Measurements from ENCODE around the gene HIBCH. TPM values are rescaled to one million over a fixed set of nuclear protein-coding genes. Genes with fewer than 3 reads are reported as not detected.
"Not testable (repeated sequence)": the region's sequence is repeated elsewhere in the genome, so short reads cannot be mapped to it uniquely, and the experiment has no call there.

The HIBCH gene
- total RNA-seq, result 10 to 100 TPM; 24.7 to 28.0 TPM
- long read RNA-seq, transcript HIBCH-202 (13 exons, 2,463 nt), result minor isoform, 5 of 70 reads
- long read RNA-seq, transcript HIBCH-201 (14 exons, 1,939 nt), result major isoform, 56 of 70 reads
- long read RNA-seq, partial matches to known transcripts, result 0 of 70 reads
- long read RNA-seq, other reads (novel, unspliced or antisense), result 9 of 70 reads

DNA sequence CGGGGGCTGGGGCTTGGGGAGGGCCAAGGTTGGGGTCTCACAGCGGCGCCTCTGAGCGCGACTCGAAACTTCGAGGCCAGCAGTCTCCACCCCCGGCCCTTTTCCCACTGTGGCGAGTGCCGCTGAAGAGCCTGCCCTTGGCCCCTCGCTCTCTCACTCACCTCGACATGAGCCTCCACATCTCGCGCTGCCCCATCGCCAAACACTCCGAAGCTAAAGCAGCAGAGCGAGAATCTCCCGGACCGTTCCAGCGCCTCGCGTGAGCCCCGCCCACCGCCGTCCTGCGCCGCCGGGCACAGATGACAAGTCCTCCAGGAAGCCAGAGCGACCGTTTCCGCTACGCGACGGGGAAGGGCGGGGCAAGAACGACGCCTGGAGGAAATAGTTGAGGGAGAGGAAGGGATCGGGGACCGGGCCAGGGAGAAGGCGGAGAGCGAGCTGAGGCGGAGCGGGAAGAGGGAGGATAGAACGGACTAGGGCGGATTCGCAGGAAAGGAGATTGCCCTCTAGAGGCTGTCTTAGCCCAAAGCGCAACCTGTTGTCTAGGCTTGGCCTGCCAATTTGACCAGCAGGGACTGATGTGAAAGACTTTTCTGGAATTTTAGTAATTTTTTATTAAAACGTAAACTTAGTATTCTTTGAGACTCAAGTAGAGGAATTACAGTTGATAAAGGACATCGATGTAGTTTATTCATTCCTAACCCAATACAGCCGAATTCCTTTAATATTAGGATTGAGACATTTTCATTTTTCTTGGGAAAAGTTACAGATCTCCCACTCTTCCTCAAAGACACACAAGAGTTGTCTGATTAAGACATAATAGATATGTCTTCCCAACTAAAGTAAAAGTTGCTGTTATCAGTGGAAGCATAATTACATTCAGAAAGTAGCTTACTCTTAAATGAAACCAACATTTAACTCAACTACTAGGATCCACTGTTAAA is at the start of gene HIBCH:
HIBCH (minus strand) TSS at position 272 of the 944 bp plus-strand sequence; CDS start at position 196, 76 bp downstream.
- peak; percentile 99 for DNase-seq
- peak; percentile 97 to 98 for ATAC-seq
- intact Hi-C loops (cut with DNase I), result no loop called here

DNA sequence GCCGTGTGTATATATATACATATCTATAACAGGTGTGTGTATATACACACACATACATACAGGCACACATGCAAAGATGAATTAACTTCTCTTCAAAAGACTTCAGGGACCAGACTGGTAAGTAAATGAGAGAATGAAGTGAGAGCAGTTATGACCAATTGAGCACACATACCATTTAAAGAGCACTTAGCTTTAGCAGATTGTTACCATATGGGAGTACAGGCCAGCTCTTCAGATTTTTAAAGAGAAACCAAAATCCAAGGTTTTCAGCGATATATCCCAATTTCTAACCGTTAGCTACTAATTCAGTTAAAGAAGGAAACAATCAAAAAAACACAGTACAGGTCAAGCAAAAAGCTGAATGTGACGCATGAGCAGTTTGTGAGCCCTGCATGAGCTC is 47.5 kb upstream of the HIBCH start:
- intact Hi-C loops (cut with DNase I), result no loop called here
- no peak for ATAC-seq
- DNase-seq, result no peak

DNA sequence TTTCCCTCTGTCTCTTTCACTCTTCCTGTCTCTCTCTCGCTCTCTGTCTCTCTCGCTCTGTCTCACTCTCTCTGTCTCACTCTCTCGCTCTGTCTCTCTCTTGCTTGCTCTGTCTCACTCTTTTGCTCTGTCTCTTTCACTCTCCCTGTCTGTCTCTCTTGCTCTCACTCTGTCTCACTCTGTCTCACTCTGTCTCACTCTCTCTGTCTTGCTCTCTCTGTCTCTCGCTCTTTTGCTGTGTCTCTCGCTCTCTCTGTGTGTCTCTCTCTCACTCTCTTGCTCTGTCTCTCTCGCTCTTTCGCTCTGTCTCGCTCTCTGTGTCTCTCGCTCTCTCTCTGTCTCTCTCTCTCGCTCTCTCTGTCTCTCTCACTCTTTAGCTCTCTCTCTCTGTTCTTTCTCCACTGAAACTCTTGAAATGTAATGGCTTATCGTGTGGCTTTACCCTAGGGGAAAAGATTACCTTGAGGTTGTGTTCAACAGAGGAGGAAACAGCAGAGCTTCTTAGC is 46.7 kb upstream of the HIBCH start:
- DNase-seq (no peak), ATAC-seq (no peak)
- intact Hi-C loops (cut with DNase I), result no loop called here

DNA sequence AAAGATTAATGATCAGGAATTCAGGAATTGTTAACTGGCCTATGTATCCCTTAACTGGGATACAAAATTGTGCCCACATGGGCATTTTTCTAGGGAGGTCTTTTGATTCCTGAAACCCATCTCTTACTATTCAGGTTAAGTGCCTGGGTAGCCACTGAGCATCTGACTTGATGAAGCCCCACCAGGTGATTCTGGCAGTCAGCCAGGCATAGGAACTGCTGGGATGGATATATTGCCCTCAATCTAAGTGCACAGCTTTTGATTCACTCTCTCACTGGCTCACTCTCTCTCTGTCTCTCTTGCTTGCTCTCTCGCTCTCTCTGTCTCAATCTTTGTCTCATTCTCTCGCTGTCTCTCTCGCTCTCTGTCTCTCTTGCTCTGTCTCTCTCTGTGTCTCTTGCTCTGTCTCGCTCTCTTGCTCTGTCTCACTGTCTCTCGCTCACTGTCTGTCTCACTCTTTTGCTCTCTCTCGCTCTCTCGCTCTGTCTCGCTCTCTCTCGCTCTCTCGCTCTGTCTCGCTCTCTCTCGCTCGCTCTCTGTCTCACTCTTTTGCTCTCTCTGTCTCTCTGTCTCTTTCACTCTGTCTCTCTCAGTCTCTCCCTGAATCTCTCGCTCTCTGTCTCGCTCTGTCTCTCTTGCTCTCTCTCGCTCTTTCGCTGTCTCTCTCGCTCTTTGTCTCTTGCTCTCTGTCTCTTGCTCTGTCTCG is 46.0 kb upstream of the HIBCH start:
- DNase-seq (no peak), ATAC-seq (no peak)
- intact Hi-C loops (cut with DNase I), result no loop called here

DNA sequence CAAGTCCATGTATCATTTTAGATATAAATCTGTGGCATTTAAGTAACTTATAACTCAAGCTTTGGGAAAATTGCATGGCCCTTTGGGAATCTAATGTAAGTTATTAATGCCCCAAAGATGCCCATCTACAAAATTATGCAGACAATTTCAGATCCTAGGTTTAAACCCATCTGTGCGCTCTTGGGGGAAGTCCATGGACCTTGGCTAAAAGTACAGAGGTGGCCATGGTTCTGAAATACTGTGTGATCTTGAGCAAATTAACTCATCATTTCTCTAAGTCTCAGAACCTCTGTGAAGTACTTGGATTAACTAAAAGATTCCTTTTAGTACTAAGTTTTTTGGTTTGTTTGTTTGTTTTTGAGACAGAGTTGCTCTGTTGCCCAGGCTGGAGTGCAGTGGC is 43.3 kb upstream of the HIBCH start:
- ATAC-seq (no peak), DNase-seq (no peak)
- intact Hi-C loops (cut with DNase I), result no loop called here

- intact Hi-C loops (cut with DNase I), result no loop called here
- ATAC-seq, result no peak
- no peak for DNase-seq
These were observed 41.9 kb upstream of the HIBCH start for GRCh38 chr2:190361572-190361971.

- ATAC-seq, result no peak
- intact Hi-C loops (cut with DNase I), result no loop called here
- no peak for DNase-seq
These were observed 41.3 kb upstream of the HIBCH start for GRCh38 chr2:190360965-190361364.

DNA sequence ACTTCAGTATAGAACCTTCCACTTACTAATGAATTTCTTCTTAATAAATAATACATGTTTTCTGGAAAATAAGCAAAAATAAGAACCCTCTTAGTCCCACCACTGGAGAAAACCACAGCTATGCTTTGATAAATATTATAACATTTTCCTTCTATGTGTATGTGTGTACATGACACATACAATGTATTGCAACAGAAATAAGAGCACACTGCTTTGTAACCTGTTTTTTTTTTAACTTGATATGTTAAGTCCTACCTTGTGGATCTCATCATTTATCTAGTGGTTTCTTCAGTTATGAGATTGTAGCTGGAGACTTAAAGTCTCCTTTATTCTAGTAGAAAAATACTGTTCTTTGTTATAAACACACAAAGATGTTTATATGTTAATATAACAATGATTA is 40.9 kb upstream of the HIBCH start:
- DNase-seq (no peak), ATAC-seq (no peak)
- intact Hi-C loops (cut with DNase I), result no loop called here

DNA sequence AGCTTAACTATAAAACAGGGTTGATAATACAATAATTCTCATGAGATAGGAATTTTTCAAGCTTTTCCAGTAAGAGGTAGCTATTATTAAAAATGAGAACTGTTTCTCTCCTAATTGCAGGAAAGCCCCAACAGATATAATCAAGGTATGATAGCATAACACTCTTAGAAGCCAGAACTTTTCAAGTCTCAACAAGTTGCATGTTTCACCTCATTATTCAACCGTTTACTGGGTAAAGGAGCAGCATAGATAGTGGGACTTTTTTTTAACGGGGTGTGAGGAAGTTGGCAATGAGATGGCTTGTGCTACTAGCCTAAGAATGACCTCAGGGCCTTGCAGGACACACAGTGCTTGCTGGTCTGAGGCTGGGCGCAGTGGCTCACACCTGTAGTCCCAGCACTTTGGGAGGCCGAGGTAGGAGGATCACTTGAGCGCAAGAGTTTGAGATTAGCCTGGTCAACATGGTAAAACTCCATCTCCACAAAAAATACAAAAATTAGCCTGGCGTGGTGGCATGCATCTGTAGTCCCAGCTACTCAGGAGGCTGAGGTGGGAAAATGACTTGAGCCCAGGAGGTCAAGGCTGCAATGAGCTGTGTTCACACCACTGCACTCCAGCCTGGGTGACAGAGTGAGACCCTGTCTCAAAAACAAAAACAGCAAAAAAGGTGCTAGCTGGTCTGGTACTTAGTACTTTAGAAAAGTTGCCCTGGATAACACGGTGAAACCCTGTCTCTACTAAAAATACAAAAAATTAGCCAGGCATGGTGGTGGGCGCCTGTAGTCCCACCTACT is 39.2 kb upstream of the HIBCH start:
- ATAC-seq; DNase-seq; intact Hi-C loops (cut with DNase I): not testable (repeated sequence)

DNA sequence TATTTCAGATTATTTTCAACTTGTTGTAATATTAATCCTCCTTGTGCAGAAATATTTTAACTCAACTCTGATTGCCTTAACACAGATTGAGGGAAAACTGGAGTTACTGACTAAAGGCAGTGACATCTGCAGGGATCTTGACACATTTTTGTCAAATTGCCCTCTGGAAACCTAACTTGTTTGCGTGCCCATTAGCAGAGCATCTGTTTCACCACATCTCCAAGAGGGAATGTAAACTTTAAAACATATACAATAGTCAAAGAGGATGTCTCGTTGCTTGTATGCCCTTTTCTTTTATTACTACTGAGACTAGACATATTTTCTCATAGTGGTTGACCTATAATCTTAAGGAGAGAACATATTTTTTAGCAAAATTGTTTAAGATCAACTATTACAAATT is 38.0 kb upstream of the HIBCH start:
- intact Hi-C loops (cut with DNase I), result no loop called here
- DNase-seq, result no peak
- no peak for ATAC-seq

- no peak for ATAC-seq
- intact Hi-C loops (cut with DNase I), result no loop called here
- DNase-seq, result no peak
These were observed 36.5 kb upstream of the HIBCH start for GRCh38 chr2:190355968-190356644.

DNA sequence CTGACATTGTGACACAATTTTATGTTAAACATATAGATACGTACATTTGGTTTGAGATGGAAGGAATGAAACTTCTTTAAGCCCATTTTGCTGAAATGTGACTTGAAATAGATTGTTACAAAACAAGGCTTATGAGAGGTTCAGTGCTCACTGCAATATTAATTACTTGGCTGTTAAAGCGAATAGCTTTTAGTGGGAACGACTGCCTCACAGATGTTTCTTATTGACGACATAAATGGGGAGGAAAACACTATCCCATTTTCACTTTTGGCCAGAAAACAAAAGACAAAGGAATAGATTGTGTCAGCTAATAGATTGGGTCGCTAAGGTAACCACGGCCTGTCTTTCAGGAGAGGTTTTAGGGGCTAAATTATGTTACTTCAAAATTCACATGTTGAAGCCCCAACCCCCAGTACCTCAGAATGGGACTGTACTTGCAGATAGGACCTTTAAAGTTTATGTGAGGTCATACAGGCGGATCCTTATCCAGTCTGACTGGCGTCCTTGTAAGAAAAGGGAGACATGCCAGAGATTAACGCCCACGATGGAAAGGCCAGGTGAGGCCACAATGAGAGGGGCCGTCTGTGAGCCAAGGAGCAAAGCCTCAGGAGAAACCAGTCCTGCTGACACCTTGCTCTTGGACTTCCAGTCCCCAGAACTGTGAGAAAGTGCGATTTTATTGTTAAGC is 34.5 kb upstream of the HIBCH start:
- DNase-seq (no peak), ATAC-seq (peak in 1 of 2 donors; percentile 18)
- intact Hi-C loops (cut with DNase I), result no loop called here

DNA sequence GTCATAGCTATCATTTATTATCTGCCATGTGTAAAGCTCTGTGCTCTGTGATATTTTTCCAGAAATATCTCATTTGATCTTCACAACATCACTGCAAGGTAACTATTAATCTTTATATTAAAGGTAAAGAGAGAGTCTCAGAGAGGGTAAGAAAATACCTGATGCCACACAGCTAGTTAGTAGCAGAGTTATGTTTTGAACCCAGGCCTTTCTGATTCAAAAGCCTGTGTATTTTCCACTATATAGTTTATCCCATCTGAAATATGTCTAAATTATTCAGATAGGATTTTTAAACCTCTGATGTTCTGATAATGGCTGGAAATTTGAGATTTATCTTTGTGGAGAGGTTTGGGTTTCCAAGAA is 33.9 kb upstream of the HIBCH start:
- ATAC-seq (no peak), DNase-seq (no peak)
- intact Hi-C loops (cut with DNase I), result no loop called here

DNA sequence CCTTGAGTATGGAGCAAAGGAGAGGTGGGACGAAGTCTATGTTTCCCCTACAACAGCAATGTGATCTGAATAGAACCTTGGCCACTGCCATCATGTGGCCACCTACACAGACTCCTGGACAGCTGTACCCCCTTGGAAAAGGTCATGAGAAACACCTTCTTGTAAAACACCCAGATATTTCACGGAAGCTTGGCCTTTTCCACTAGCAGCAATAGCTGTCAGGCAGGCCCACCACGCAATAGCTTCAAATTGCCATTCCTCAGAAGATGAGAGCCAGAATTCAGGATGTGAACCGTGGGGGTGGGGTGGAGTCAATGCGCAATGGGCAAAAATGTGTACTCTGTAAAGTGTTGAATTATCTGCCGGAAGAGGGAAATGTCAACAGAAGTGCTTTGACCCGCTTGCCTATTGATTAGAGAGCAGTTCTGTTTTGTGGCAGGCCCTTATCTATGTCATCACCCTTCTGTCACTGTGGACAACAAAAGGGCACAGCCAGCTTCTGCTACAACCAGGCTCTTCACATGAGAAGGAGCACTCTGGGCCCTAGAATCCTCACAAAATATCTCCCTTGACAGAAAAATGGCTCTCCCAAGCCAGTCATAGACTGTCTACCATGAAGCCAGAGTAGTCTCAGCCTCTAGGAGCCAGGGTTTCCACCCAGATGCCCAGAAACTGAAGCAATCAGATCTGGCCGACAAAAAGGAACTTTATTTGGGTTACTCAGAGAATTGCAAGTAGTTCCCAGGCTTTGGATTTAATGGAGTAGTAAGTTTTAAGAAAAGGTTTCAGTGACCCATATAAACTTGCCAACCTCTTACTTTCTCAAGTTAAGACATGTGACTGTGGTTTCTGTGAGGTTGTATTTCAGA is 33.3 kb upstream of the HIBCH start:
- ATAC-seq (peak; percentile 36 to 48), DNase-seq (peak; percentile 32)
- intact Hi-C loops (cut with DNase I), result no loop called here

DNA sequence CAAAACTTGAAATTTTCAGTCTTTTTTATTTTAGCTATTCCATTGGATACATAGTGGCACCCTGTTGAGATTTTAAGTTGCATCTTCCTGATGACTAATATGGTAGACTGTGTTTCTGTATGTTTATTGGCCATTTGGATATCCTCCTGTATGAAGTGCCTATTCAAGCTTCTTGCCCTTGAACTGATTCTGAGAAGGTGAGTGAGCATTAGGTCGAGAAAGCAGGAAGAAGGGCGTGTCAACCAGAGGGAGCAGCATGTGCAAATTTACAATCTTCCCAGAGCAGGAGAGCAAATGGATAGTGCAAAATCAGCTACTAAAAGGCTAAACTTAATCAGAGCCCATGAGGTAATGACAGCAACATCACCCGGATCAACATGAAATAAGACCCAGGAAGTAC is 32.3 kb upstream of the HIBCH start:
- intact Hi-C loops (cut with DNase I), result no loop called here
- ATAC-seq, result no peak
- DNase-seq, result no peak

- ATAC-seq (no peak), DNase-seq (no peak)
- intact Hi-C loops (cut with DNase I), result no loop called here
These were observed 30.7 kb upstream of the HIBCH start for GRCh38 chr2:190350371-190350770.

DNA sequence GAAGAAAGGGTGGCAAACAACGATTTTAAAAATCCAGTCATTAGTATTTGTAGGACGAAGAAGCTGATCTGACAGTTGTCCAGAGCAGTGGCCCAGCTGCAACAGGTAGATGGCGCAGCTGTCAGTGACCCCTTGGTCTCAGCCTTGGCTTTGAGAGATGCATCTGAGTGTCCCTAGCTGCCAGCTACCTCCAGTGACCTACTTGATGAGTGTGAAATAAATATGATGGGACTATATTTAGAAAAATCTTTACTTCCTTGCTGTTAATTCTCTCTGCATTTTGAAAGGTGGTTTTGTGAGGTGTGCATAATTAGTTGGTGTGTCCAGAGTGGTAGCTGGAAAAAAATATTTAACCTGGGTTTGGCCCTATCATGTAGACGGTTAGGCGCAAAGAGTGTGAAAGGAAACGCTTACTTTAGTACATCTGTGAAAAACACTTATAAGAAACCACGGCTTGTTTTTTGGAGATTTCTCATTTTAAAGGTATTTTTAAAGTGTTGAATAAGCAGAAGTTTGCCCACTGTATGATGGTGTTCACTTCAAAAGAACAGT is 24.7 kb upstream of the HIBCH start:
- ATAC-seq, result peak; percentile 58 to 67

More for the DNA sequence above, 24.7 kb upstream of the HIBCH start:
- DNase-seq, result peak; percentile 48
- intact Hi-C loops (cut with DNase I), result loop anchor here in 1 of 2 donors (10.0 kb wide), 1 partner anchor 460 kb away; no protein-coding TSS in a partner anchor

Data from left cardiac atrium (tissue), 4 donors.